ENCODE data around the gene BTG4.

BTG4 gene

GRCh38 chr11:111531687-111532364 is 19.6 kb upstream of the BTG4 start:
- Histone ChIP-seq H3K9me3 (ENCODE audit: control insufficient read depth, insufficient read depth, low read length) (no peaks in the 10 kb centered on the region), H3K4me1 (ENCODE audit: control insufficient read depth, insufficient read depth, low read length) (peaks cover 3% of the 10 kb centered on the region), H3K9ac (ENCODE audit: low read depth, low read length) (no peak overlapping the region)

GRCh38 chr11:111531136-111531535 is 18.9 kb upstream of the BTG4 start:
- no peak overlapping the region for H3K4me3 ChIP-seq (ENCODE audit: low read depth, low read length)
- no peaks in the 10 kb centered on the region for H3K27me3 ChIP-seq (ENCODE audit: control insufficient read depth, insufficient read depth, low read length)
- no peak overlapping the region for H3K9ac ChIP-seq (ENCODE audit: low read depth, low read length)
- peaks cover 3% of the 10 kb centered on the region for H3K4me1 ChIP-seq (ENCODE audit: control insufficient read depth, insufficient read depth, low read length)
- no peaks in the 10 kb centered on the region for H3K9me3 ChIP-seq (ENCODE audit: control insufficient read depth, insufficient read depth, low read length)
- no peaks in the 10 kb centered on the region for H3K36me3 ChIP-seq (ENCODE audit: control insufficient read depth, insufficient read depth, low read length)

More at GRCh38 chr11:111531687-111532364, 19.6 kb upstream of the BTG4 start:
- Histone ChIP-seq H3K4me3 (ENCODE audit: low read depth, low read length) (no peak overlapping the region), H3K36me3 (ENCODE audit: control insufficient read depth, insufficient read depth, low read length) (no peaks in the 10 kb centered on the region), H3K27me3 (ENCODE audit: control insufficient read depth, insufficient read depth, low read length) (no peaks in the 10 kb centered on the region)

- Histone ChIP-seq H3K9ac (ENCODE audit: low read depth, low read length) (no peak overlapping the region), H3K4me1 (ENCODE audit: control insufficient read depth, insufficient read depth, low read length) (peaks cover 3% of the 10 kb centered on the region)
Observed at GRCh38 chr11:111530091-111530490, 17.9 kb upstream of the BTG4 start.

GRCh38 chr11:111528557-111528956 is 16.4 kb upstream of the BTG4 start:
- no peaks in the 10 kb centered on the region for H3K36me3 ChIP-seq (ENCODE audit: control insufficient read depth, insufficient read depth, low read length)
- H3K9ac ChIP-seq (ENCODE audit: low read depth, low read length), result no peak overlapping the region
- H3K9me3 ChIP-seq (ENCODE audit: control insufficient read depth, insufficient read depth, low read length), result no peaks in the 10 kb centered on the region
- H3K4me1 ChIP-seq (ENCODE audit: control insufficient read depth, insufficient read depth, low read length), result peaks cover 3% of the 10 kb centered on the region
- no peak overlapping the region for H3K4me3 ChIP-seq (ENCODE audit: low read depth, low read length)
- no peaks in the 10 kb centered on the region for H3K27me3 ChIP-seq (ENCODE audit: control insufficient read depth, insufficient read depth, low read length)

More at GRCh38 chr11:111530091-111530490, 17.9 kb upstream of the BTG4 start:
- Histone ChIP-seq H3K4me3 (ENCODE audit: low read depth, low read length) (no peak overlapping the region), H3K36me3 (ENCODE audit: control insufficient read depth, insufficient read depth, low read length) (no peaks in the 10 kb centered on the region), H3K9me3 (ENCODE audit: control insufficient read depth, insufficient read depth, low read length) (no peaks in the 10 kb centered on the region), H3K27me3 (ENCODE audit: control insufficient read depth, insufficient read depth, low read length) (no peaks in the 10 kb centered on the region)

GRCh38 chr11:111527279-111527678 is 15.1 kb upstream of the BTG4 start:
- H3K4me3 ChIP-seq (ENCODE audit: low read depth, low read length), result no peak overlapping the region
- no peaks in the 10 kb centered on the region for H3K27me3 ChIP-seq (ENCODE audit: control insufficient read depth, insufficient read depth, low read length)
- no peaks in the 10 kb centered on the region for H3K9me3 ChIP-seq (ENCODE audit: control insufficient read depth, insufficient read depth, low read length)
- H3K4me1 ChIP-seq (ENCODE audit: control insufficient read depth, insufficient read depth, low read length), result peaks cover under 1% of the 10 kb centered on the region
- no peaks in the 10 kb centered on the region for H3K36me3 ChIP-seq (ENCODE audit: control insufficient read depth, insufficient read depth, low read length)
- H3K9ac ChIP-seq (ENCODE audit: low read depth, low read length), result no peak overlapping the region

- Histone ChIP-seq H3K36me3 (ENCODE audit: control insufficient read depth, insufficient read depth, low read length) (no peaks in the 10 kb centered on the region), H3K4me3 (ENCODE audit: low read depth, low read length) (no peak overlapping the region), H3K4me1 (ENCODE audit: control insufficient read depth, insufficient read depth, low read length) (no peaks in the 10 kb centered on the region), H3K27me3 (ENCODE audit: control insufficient read depth, insufficient read depth, low read length) (no peaks in the 10 kb centered on the region), H3K9ac (ENCODE audit: low read depth, low read length) (no peak overlapping the region), H3K9me3 (ENCODE audit: control insufficient read depth, insufficient read depth, low read length) (no peaks in the 10 kb centered on the region)
Observed at GRCh38 chr11:111526501-111526900, 14.3 kb upstream of the BTG4 start.

GRCh38 chr11:111525456-111525855 is 13.3 kb upstream of the BTG4 start:
- Histone ChIP-seq H3K4me1 (ENCODE audit: control insufficient read depth, insufficient read depth, low read length) (no peaks in the 10 kb centered on the region), H3K36me3 (ENCODE audit: control insufficient read depth, insufficient read depth, low read length) (no peaks in the 10 kb centered on the region), H3K9me3 (ENCODE audit: control insufficient read depth, insufficient read depth, low read length) (no peaks in the 10 kb centered on the region), H3K4me3 (ENCODE audit: low read depth, low read length) (no peak overlapping the region), H3K9ac (ENCODE audit: low read depth, low read length) (no peak overlapping the region), H3K27me3 (ENCODE audit: control insufficient read depth, insufficient read depth, low read length) (no peaks in the 10 kb centered on the region)

GRCh38 chr11:111524056-111524455 is 11.9 kb upstream of the BTG4 start:
- Histone ChIP-seq H3K4me3 (ENCODE audit: low read depth, low read length) (no peak overlapping the region), H3K9me3 (ENCODE audit: control insufficient read depth, insufficient read depth, low read length) (no peaks in the 10 kb centered on the region), H3K36me3 (ENCODE audit: control insufficient read depth, insufficient read depth, low read length) (no peaks in the 10 kb centered on the region), H3K9ac (ENCODE audit: low read depth, low read length) (no peak overlapping the region), H3K27me3 (ENCODE audit: control insufficient read depth, insufficient read depth, low read length) (no peaks in the 10 kb centered on the region), H3K4me1 (ENCODE audit: control insufficient read depth, insufficient read depth, low read length) (no peaks in the 10 kb centered on the region)

- Histone ChIP-seq H3K27me3 (ENCODE audit: control insufficient read depth, insufficient read depth, low read length) (no peaks in the 10 kb centered on the region), H3K9me3 (ENCODE audit: control insufficient read depth, insufficient read depth, low read length) (no peaks in the 10 kb centered on the region), H3K36me3 (ENCODE audit: control insufficient read depth, insufficient read depth, low read length) (no peaks in the 10 kb centered on the region), H3K4me1 (ENCODE audit: control insufficient read depth, insufficient read depth, low read length) (no peaks in the 10 kb centered on the region), H3K9ac (ENCODE audit: low read depth, low read length) (no peak overlapping the region), H3K4me3 (ENCODE audit: low read depth, low read length) (no peak overlapping the region)
Observed at GRCh38 chr11:111523343-111523742, 11.2 kb upstream of the BTG4 start.

- Histone ChIP-seq H3K4me3 (ENCODE audit: low read depth, low read length) (no peak overlapping the region), H3K9me3 (ENCODE audit: control insufficient read depth, insufficient read depth, low read length) (no peaks in the 10 kb centered on the region), H3K9ac (ENCODE audit: low read depth, low read length) (no peak overlapping the region), H3K4me1 (ENCODE audit: control insufficient read depth, insufficient read depth, low read length) (no peaks in the 10 kb centered on the region), H3K36me3 (ENCODE audit: control insufficient read depth, insufficient read depth, low read length) (no peaks in the 10 kb centered on the region), H3K27me3 (ENCODE audit: control insufficient read depth, insufficient read depth, low read length) (no peaks in the 10 kb centered on the region)
Observed at GRCh38 chr11:111522426-111522825, 10.2 kb upstream of the BTG4 start.

- H3K36me3 ChIP-seq (ENCODE audit: control insufficient read depth, insufficient read depth, low read length), result no peaks in the 10 kb centered on the region
Observed at GRCh38 chr11:111521135-111521534, 8.9 kb upstream of the BTG4 start.

GRCh38 chr11:111520560-111520959 is 8.4 kb upstream of the BTG4 start:
- H3K9ac ChIP-seq (ENCODE audit: low read depth, low read length), result no peak overlapping the region
- no peaks in the 10 kb centered on the region for H3K4me1 ChIP-seq (ENCODE audit: control insufficient read depth, insufficient read depth, low read length)
- no peaks in the 10 kb centered on the region for H3K9me3 ChIP-seq (ENCODE audit: control insufficient read depth, insufficient read depth, low read length)
- peaks cover 3% of the 10 kb centered on the region for H3K27me3 ChIP-seq (ENCODE audit: control insufficient read depth, insufficient read depth, low read length)
- H3K4me3 ChIP-seq (ENCODE audit: low read depth, low read length), result no peak overlapping the region
- H3K36me3 ChIP-seq (ENCODE audit: control insufficient read depth, insufficient read depth, low read length), result no peaks in the 10 kb centered on the region

More at GRCh38 chr11:111521135-111521534, 8.9 kb upstream of the BTG4 start:
- Histone ChIP-seq H3K27me3 (ENCODE audit: control insufficient read depth, insufficient read depth, low read length) (no peaks in the 10 kb centered on the region), H3K9ac (ENCODE audit: low read depth, low read length) (no peak overlapping the region), H3K4me3 (ENCODE audit: low read depth, low read length) (no peak overlapping the region), H3K9me3 (ENCODE audit: control insufficient read depth, insufficient read depth, low read length) (no peaks in the 10 kb centered on the region), H3K4me1 (ENCODE audit: control insufficient read depth, insufficient read depth, low read length) (no peaks in the 10 kb centered on the region)

Data from iPS-15b (cell line).